Hepatocyte (in vitro differentiated cells): ENCODE results near the gene DCDC2.

Experiments used
- EZH2phosphoT487 ChIP-seq: fragments of 200-600 bp; sonication (generic); IDR thresholded peaks from one replicate; pipeline ENCODE4 v1.6.1; 2018; ENCODE audit warnings: antibody characterized with exemption, mild to moderate bottlenecking, low read depth, moderate library complexity; ENCODE audit not compliant: unreplicated experiment, severe bottlenecking
- TF ChIP-seq, protein P1 (sequence below): fragments of 200-600 bp; sonication (generic); IDR thresholded peaks from 2 replicates; pipeline ENCODE4 v1.5.1; 2016; ENCODE audit warnings: antibody characterized with exemption, mild to moderate bottlenecking; ENCODE audit not compliant: poor library complexity

- TF ChIP-seq, protein P1, sequence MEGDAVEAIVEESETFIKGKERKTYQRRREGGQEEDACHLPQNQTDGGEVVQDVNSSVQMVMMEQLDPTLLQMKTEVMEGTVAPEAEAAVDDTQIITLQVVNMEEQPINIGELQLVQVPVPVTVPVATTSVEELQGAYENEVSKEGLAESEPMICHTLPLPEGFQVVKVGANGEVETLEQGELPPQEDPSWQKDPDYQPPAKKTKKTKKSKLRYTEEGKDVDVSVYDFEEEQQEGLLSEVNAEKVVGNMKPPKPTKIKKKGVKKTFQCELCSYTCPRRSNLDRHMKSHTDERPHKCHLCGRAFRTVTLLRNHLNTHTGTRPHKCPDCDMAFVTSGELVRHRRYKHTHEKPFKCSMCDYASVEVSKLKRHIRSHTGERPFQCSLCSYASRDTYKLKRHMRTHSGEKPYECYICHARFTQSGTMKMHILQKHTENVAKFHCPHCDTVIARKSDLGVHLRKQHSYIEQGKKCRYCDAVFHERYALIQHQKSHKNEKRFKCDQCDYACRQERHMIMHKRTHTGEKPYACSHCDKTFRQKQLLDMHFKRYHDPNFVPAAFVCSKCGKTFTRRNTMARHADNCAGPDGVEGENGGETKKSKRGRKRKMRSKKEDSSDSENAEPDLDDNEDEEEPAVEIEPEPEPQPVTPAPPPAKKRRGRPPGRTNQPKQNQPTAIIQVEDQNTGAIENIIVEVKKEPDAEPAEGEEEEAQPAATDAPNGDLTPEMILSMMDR, result no peak
- TF ChIP-seq EZH2phosphoT487, result no peak
Observed at GRCh38 chr6:24139080-24139479, 218.8 kb downstream of the DCDC2 start.
